Epidermal melanocyte (primary cell): ENCODE measurements around the gene CASP7.

Experiments used
- DNase-seq: peaks from one replicate; pipeline ENCODE4 v3.0.0; 2011; ENCODE audit warnings: low spot score; ENCODE audit not compliant: insufficient read length

Gene CASP7

GRCh38 chr10:113712024-113712423 lies 32.3 kb downstream of the CASP7 start:
- DNase-seq = no peak

GRCh38 chr10:113712755-113713639 lies 33.3 kb downstream of the CASP7 start:
- no peak for DNase-seq

- DNase-seq = no peak
These were observed 33.9 kb downstream of the CASP7 start for GRCh38 chr10:113713640-113713982.

- no peak for DNase-seq
These were observed 36.6 kb downstream of the CASP7 start for GRCh38 chr10:113716109-113716910.

- DNase-seq = no peak
These were observed 39.5 kb downstream of the CASP7 start for GRCh38 chr10:113718969-113719822.

GRCh38 chr10:113720386-113720785 lies 40.7 kb downstream of the CASP7 start:
- DNase-seq = no peak

GRCh38 chr10:113732160-113732881 lies 52.6 kb downstream of the CASP7 start:
- DNase-seq = no peak

GRCh38 chr10:113732966-113733365 lies 53.3 kb downstream of the CASP7 start:
- DNase-seq = no peak

GRCh38 chr10:113733635-113734034 lies 53.9 kb downstream of the CASP7 start:
- DNase-seq = no peak

GRCh38 chr10:113735913-113736312 lies 56.2 kb downstream of the CASP7 start:
- DNase-seq = no peak

- DNase-seq = no peak
These were observed 56.9 kb downstream of the CASP7 start for GRCh38 chr10:113736576-113736975.

GRCh38 chr10:113739031-113739430 lies 59.3 kb downstream of the CASP7 start:
- no peak for DNase-seq

GRCh38 chr10:113739577-113739976 lies 59.9 kb downstream of the CASP7 start:
- DNase-seq = no peak

- DNase-seq = no peak
These were observed 61.1 kb downstream of the CASP7 start for GRCh38 chr10:113740850-113741249.

GRCh38 chr10:113742466-113742865 lies 62.8 kb downstream of the CASP7 start:
- DNase-seq = no peak

GRCh38 chr10:113743594-113743993 lies 63.9 kb downstream of the CASP7 start:
- DNase-seq = no peak

GRCh38 chr10:113745374-113745773 lies 65.7 kb downstream of the CASP7 start:
- no peak for DNase-seq

GRCh38 chr10:113746217-113746957 lies 66.7 kb downstream of the CASP7 start:
- DNase-seq = no peak

- DNase-seq = peak; percentile 28
These were observed 71.5 kb downstream of the CASP7 start, which contains the start of gene PLEKHS1 for GRCh38 chr10:113751181-113751732. Gene PLEKHS1, plus strand, starts transcription at chr10:113751682. Its CDS starts 3,596 bp downstream, at chr10:113755278.

- DNase-seq = no peak
These were observed 72.8 kb downstream of the CASP7 start for GRCh38 chr10:113752553-113752952.
